H1 (cell line): ENCODE results near the gene CBFA2T2. TPM values are rescaled to one million over a fixed set of nuclear protein-coding genes. Genes with fewer than 3 reads are reported as not detected.

Experiments
- ASH2L ChIP-seq: fragments of 200-600, 300-600 bp; sonication (generic); IDR thresholded peaks from one replicate; pipeline ENCODE4 v1.7.1; 2017; ENCODE audit warnings: low read length
- KDM4A ChIP-seq: IDR thresholded peaks from one replicate; pipeline ENCODE4 v1.7.1; 2012; ENCODE audit warnings: low read depth, mild to moderate bottlenecking, moderate library complexity, low read length, inconsistent platforms; ENCODE audit not compliant: severe bottlenecking
- TBP ChIP-seq: IDR thresholded peaks from 2 replicates; pipeline ENCODE4 v1.6.1; 2011; ENCODE audit warnings: low read depth, low read length, improper control_type of control experiment
- USF2 ChIP-seq: IDR thresholded peaks from 2 replicates; pipeline ENCODE4 v1.6.1; 2011; ENCODE audit warnings: low read length, improper control_type of control experiment
- YY1 ChIP-seq: IDR thresholded peaks from 2 replicates; pipeline ENCODE4 v1.6.1; 2011; ENCODE audit warnings: low read depth, mild to moderate bottlenecking, low read length
- polyA plus RNA-seq, 7 experiments: library from polyadenylated mRNA; depleted of rRNA in 3 of 7; stranded (reverse) in 5 of 7; unstranded in 2 of 7; fragments of >200 nt in 5 of 7; fragments of 200-250 nt in 2 of 7; gene quantifications; 1 replicate in 5 of 7; 2 replicates in 1 of 7; 4 replicates in 1 of 7; pipeline versions ENCODE4 v1.2.1 to v1.2.3, GENCODE V29; 2011 to 2013; ENCODE audit warnings: missing spikeins in 2 of 7, mixed read lengths in 2 of 7
- total RNA-seq: library from RNA; stranded (reverse); fragmentation: NEBNext Ultra II Directional; extraction: Animal tissue kit (Norgen Biotek cat#: 25700); gene quantifications from 2 replicates; pipeline ENCODE4 v1.2.1, GENCODE V29; 2021

CBFA2T2 gene
- total and polyA plus RNA-seq, 2 of the 8 experiments (the other 6 are each of a cell fraction or from before 2014, with no cell fraction given): 11.6 to 12.9 TPM

GRCh38 chr20:33636776-33637175, 146.9 kb downstream of the CBFA2T2 start (continued):
- TF ChIP-seq USF2: no peak
- TF ChIP-seq YY1: no peak
- TF ChIP-seq KDM4A: no peak
- no peak for TF ChIP-seq TBP
- no peak for TF ChIP-seq ASH2L
